Calu3 (cell line): Measurements from ENCODE around the gene L3MBTL1. TPM values are rescaled to one million over a fixed set of nuclear protein-coding genes. Genes with fewer than 3 reads are reported as not detected.

Experiments
- BruUV-seq: library from RNA; stranded (reverse); fragments of 400-500 nt; replicated peaks from 2 replicates; lab custom pipeline; 2021; lab: Mats Ljungman, UMichigan
- CTCF ChIA-PET: fragments of 300-600 bp; sonication (Branson Sonifier 250); formaldehyde crosslinking; loops from one replicate; lab custom pipeline; 2022; ENCODE audit warnings: antibody characterized with exemption; lab: Charles Lee
- DNase-seq: peaks from one replicate; pipeline ENCODE4 v3.0.0; 2022
- H3K27ac Mint-ChIP-seq: one replicate; pipeline ENCODE4 v1.8.0; 2022; ENCODE audit warnings: mixed read lengths; ENCODE audit not compliant: unreplicated experiment
- H3K27me3 Mint-ChIP-seq: one replicate; pipeline ENCODE4 v1.8.0; 2022; ENCODE audit warnings: mixed read lengths; ENCODE audit not compliant: unreplicated experiment
- H3K36me3 Mint-ChIP-seq: one replicate; pipeline ENCODE4 v1.8.0; 2022; ENCODE audit warnings: mild to moderate bottlenecking, moderate library complexity, mixed read lengths; ENCODE audit not compliant: insufficient read depth, unreplicated experiment
- H3K4me1 Mint-ChIP-seq: one replicate; pipeline ENCODE4 v1.8.0; 2022; ENCODE audit warnings: mild to moderate bottlenecking, low read depth, mixed read lengths; ENCODE audit not compliant: unreplicated experiment
- H3K4me3 Mint-ChIP-seq: one replicate; pipeline ENCODE4 v1.8.0; 2022; ENCODE audit warnings: mild to moderate bottlenecking, low read depth, moderate library complexity, mixed read lengths; ENCODE audit not compliant: unreplicated experiment
- H3K9me3 Mint-ChIP-seq: one replicate; pipeline ENCODE4 v1.8.0; 2022; ENCODE audit warnings: low read depth, mixed read lengths; ENCODE audit not compliant: unreplicated experiment
- intact Hi-C: fragments of 100-400 bp; cut with micrococcal nuclease; formaldehyde crosslinking; loops from one replicate; pipeline ENCODE4 v1.10.0; 2022; ENCODE audit not compliant: unreplicated experiment
- total RNA-seq: library from RNA; stranded (reverse); gene quantifications from 2 replicates; pipeline ENCODE4 v1.2.3, GENCODE V29; 2022
- TF ChIP-seq, protein P1 (sequence below): fragments of 200-600 bp; IDR thresholded peaks from one replicate; pipeline ENCODE4 v1.8.0; 2022; ENCODE audit warnings: antibody characterized with exemption; ENCODE audit not compliant: unreplicated experiment

L3MBTL1 gene
- total RNA-seq, 1 experiment from 2014 or later, result 42.3 TPM

DNA sequence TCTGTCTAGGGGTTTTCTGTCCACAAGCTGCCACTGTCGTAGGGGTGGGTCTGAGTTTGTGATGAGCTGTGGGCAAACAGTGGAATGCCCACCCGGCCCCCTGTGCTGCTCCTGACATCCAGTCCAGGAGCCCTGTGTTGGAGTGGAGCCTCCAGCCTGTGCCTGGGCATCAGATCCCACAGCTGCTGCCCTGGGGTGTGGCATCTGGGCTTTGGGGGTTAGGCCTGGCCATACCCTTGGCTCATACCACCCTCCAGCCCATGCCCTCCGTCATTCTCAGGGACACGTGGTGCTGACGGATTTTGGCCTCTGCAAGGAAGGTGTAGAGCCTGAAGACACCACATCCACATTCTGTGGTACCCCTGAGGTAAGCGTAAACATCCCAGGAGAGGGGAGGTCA, 64.3 kb downstream of the L3MBTL1 start:
- intact Hi-C loops, result no loop called here
- Mint-ChIP-seq H3K27ac (no peak overlapping the region), H3K4me3 (no peak overlapping the region), H3K4me1 (no peaks in the 10 kb centered on the region), H3K9me3 (no peaks in the 10 kb centered on the region), H3K27me3 (no peaks in the 10 kb centered on the region), H3K36me3 (peaks cover 4% of the 10 kb centered on the region)
- no peak for DNase-seq
- CTCF ChIA-PET, result interaction anchor here (0.7 to 1.3 kb wide), 2 partner anchors 16 to 19 kb away, joined by 3 to 4 read pairs; partner anchors contain the start of gene IFT52
- TF ChIP-seq, protein P1, sequence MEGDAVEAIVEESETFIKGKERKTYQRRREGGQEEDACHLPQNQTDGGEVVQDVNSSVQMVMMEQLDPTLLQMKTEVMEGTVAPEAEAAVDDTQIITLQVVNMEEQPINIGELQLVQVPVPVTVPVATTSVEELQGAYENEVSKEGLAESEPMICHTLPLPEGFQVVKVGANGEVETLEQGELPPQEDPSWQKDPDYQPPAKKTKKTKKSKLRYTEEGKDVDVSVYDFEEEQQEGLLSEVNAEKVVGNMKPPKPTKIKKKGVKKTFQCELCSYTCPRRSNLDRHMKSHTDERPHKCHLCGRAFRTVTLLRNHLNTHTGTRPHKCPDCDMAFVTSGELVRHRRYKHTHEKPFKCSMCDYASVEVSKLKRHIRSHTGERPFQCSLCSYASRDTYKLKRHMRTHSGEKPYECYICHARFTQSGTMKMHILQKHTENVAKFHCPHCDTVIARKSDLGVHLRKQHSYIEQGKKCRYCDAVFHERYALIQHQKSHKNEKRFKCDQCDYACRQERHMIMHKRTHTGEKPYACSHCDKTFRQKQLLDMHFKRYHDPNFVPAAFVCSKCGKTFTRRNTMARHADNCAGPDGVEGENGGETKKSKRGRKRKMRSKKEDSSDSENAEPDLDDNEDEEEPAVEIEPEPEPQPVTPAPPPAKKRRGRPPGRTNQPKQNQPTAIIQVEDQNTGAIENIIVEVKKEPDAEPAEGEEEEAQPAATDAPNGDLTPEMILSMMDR, result no peak
- no TSS peak for BruUV-seq

DNA sequence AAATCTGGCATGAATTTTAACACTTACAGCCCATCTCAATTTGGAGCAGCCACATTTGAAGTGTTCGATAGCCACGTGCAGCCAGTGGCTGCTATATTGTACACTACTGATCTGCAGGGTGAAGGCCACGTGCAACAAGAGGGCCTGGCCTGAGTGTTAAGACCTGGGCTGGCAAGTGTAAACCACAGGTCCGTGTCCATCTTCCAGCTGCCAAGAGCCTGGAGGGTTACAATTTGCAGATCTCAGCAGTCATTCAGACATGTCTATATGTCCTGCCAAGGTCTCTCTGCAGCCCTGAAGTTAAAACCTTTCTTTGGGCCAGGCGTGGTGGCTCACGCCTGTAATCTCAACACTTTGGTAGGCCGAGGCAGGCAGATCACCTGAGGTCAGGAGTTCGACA, 65.4 kb downstream of the L3MBTL1 start:
- intact Hi-C loops, result no loop called here
- Mint-ChIP-seq H3K4me3 (no peak overlapping the region), H3K36me3 (peaks cover 4% of the 10 kb centered on the region), H3K4me1 (no peaks in the 10 kb centered on the region), H3K9me3 (no peaks in the 10 kb centered on the region), H3K27ac (no peak overlapping the region), H3K27me3 (no peaks in the 10 kb centered on the region)
- no peak for DNase-seq
- no TSS peak for BruUV-seq
- TF ChIP-seq, protein P1, result no peak
- CTCF ChIA-PET, result no interaction called here

DNA sequence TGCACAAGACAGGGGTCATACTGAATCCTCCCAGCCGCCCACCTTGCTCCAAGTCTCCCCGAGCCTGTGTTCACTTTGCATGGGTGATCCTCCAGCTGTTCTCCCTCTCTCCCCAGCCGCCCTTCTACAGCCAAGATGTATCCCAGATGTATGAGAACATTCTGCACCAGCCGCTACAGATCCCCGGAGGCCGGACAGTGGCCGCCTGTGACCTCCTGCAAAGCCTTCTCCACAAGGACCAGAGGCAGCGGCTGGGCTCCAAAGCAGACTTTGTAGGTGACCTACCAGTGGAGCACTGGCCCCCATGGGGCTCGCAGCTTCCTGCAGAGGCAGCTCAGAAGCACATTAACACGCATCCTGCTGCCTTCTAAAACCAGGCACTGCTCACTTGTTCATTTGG, 68.6 kb downstream of the L3MBTL1 start:
- Mint-ChIP-seq H3K4me3 (no peak overlapping the region), H3K27me3 (no peaks in the 10 kb centered on the region), H3K9me3 (no peaks in the 10 kb centered on the region), H3K4me1 (no peaks in the 10 kb centered on the region), H3K36me3 (peaks cover 11% of the 10 kb centered on the region), H3K27ac (no peak overlapping the region)
- no peak for DNase-seq
- TF ChIP-seq, protein P1, result no peak
- CTCF ChIA-PET, result interaction anchor here (0.5 to 0.6 kb wide), 3 partner anchors 18 to 59 kb away, joined by 3 to 4 read pairs (median 3); no protein-coding TSS in a partner anchor
- BruUV-seq, result no TSS peak
- intact Hi-C loops, result no loop called here

DNA sequence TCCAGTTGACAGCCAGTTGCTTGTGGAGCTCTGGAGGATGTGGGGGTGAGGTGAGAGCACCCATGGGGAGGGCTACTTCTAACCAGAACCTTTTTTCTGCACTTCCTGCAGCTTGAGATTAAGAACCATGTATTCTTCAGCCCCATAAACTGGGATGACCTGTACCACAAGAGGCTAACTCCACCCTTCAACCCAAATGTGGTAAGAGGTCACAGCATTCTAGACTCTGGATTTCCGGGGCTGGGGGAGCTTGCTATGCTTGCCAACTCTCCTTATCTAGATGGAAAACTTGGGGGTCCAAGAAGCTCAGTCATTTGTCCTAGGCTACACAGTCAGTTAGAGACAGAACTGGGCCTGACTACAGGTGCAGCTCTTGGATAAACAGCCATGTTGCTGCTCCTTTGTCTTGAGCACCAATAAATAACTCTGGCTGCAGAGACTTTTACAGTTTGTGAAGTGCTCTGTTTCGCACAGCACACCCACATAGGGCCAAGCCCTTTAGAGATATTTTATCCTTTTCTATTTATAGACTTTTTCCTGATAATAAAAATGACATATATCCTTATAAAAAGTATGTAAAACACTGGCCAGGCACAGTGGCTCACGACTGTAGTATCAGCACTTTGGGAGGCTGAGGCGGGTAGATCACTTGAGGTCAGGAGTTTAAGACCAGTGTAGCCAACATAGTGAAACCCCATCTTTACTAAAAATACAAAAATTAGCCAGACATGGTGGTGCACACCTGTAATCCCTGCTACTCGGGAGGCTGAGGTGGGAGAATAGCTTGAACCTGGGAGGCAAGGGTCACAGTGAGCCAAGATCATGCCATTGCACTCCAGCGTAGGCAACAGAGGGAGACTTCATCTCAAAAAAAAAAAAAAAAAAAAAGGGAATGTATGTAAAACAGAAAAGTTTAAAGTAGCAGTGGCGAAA, 72.6 kb downstream of the L3MBTL1 start:
- Mint-ChIP-seq H3K9me3 (no peaks in the 10 kb centered on the region), H3K27ac (no peak overlapping the region), H3K4me1 (peaks cover 15% of the 10 kb centered on the region), H3K27me3 (no peaks in the 10 kb centered on the region), H3K36me3 (peaks cover 16% of the 10 kb centered on the region), H3K4me3 (no peak overlapping the region)
- DNase-seq, result no peak
- TF ChIP-seq, protein P1, result no peak
- CTCF ChIA-PET, result interaction anchor here (0.7 kb wide), 1 partner anchor 171 kb away, joined by 3 read pairs; no protein-coding TSS in a partner anchor
- intact Hi-C loops, result no loop called here
- no TSS peak for BruUV-seq
